Uterus (tissue), 4 donors: ENCODE measurements around the gene LLGL1. TPM values are rescaled to one million over a fixed set of nuclear protein-coding genes. Genes with fewer than 3 reads are reported as not detected.

Experiments used
- DNase-seq, 2 donors: peaks; one replicate each; pipeline ENCODE4 v3.0.0-alpha.2; 2019 to 2020
- H3K27ac ChIP-seq, 2 donors: fragments of 200-600 bp; sonication (generic); 1 replicate in 1 of 2; 2 replicates in 1 of 2; pipeline ENCODE4 v1.5.1; 2016 to 2018
- H3K27me3 ChIP-seq, 2 donors: fragments of 200-600 bp; sonication (generic); one replicate each; pipeline ENCODE4 v1.5.1; 2018 to 2019; ENCODE audit warnings: control low read depth in 1 of 2
- H3K36me3 ChIP-seq, 2 donors: fragments of 200-600 bp; sonication (generic); one replicate each; pipeline ENCODE4 v1.5.1; 2019; ENCODE audit warnings: control low read depth in 1 of 2
- H3K4me1 ChIP-seq, 2 donors: fragments of 200-600 bp; sonication (generic); one replicate each; pipeline ENCODE4 v1.5.1; 2018 to 2019; ENCODE audit warnings: control low read depth in 1 of 2
- H3K4me3 ChIP-seq, 2 donors: fragments of 200-600 bp; sonication (generic); 1 replicate in 1 of 2; 2 replicates in 1 of 2; pipeline ENCODE4 v1.5.1; 2018 to 2019; ENCODE audit warnings: mild to moderate bottlenecking in 1 of 2
- H3K9me3 ChIP-seq, 2 donors: fragments of 200-600 bp; sonication (generic); one replicate each; pipeline ENCODE4 v1.5.1; 2019; ENCODE audit warnings: control low read depth in 1 of 2
- POLR2A ChIP-seq, 2 donors: fragments of 450-650 bp; IDR thresholded peaks; one replicate each; pipeline ENCODE4 v1.6.1; 2016; ENCODE audit warnings: antibody characterized with exemption in 2 of 2, mild to moderate bottlenecking in 1 of 2, moderate library complexity in 1 of 2
- intact Hi-C: fragments of 100-400 bp; cut with DNase I; formaldehyde crosslinking; loops from one replicate; pipeline ENCODE4 v1.15.1; 2023; ENCODE audit warnings: low total_unique reads
- total RNA-seq, 4 donors: library from RNA; depleted of rRNA in 3 of 4; stranded (reverse); fragments of >200 nt in 3 of 4; gene quantifications; one replicate each; pipeline versions ENCODE4 v1.1.0 to v1.2.4, GENCODE V29; 2014 to 2023
- TF ChIP-seq, protein P1 (sequence below), 4 experiments: fragments of 200-600 bp in 2 of 4; fragments of 450-650 bp in 2 of 4; sonication (generic) in 2 of 4; IDR thresholded peaks; one replicate each; pipeline ENCODE4 v1.5.1; 2016 to 2019; ENCODE audit warnings: antibody characterized with exemption in 4 of 4, mild to moderate bottlenecking in 2 of 4, moderate library complexity in 1 of 4
- donor health status: DM: yes; HTN: yes; CAD: no.

LLGL1 gene
- total RNA-seq, 4 donors from 2014 or later = 7.6 to 72.0 (median 23.1) TPM

DNA sequence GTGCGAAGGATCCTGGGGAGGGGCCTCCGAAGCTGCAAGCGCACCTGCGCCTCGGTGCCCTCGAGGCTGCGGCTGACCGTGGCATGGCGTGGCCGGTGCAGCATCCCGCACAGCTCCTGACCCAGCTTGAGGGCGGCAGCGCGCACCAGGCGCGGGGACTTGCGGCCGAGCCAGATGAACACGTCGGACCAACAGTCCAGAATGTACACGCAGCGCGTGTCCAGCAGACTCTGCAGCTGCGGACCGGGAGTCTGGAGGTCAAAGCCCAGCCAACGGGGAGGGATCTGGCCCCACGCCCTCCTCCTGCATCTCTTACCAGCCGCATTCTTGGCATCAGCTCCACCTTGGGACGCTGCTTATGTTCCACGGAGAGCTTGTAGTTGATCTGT, 22.2 kb downstream of the LLGL1 start:
- Histone ChIP-seq H3K4me3 (no peak overlapping the region), H3K36me3 (no peaks in the 10 kb centered on the region)
- intact Hi-C loops = no loop called here

DNA sequence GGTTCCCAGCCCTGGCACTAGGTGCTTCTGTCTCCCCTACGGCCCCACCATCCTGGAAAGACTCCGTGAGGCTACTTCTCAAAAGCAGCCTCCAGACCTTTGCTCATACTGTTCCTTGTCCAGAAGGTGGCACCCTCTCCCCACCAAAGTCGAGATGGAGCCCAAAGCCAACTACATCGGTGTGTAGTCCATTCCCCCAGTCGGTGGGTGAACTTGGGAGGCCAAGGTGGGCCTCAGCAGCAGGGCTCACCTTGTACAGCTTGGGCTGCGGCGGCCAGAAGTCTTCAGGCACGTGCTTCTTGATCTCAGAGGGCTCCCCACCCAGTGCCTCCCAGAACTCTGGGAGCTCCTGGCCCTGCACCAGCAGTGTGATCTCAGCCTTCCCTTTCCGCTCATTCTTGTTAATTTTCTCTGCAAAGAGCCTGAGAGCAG, 22.9 kb downstream of the LLGL1 start:
- no peak overlapping the region for H3K4me3 ChIP-seq
- H3K27me3 ChIP-seq = no peaks in the 10 kb centered on the region
- peak overlapping the region; percentile 0 to 22 for H3K27ac ChIP-seq
- no peaks in the 10 kb centered on the region for H3K36me3 ChIP-seq
- intact Hi-C loops = no loop called here
- no peak for TF ChIP-seq POLR2A (IDR thresholded peaks at IDR 0.05)
- TF ChIP-seq, protein P1, sequence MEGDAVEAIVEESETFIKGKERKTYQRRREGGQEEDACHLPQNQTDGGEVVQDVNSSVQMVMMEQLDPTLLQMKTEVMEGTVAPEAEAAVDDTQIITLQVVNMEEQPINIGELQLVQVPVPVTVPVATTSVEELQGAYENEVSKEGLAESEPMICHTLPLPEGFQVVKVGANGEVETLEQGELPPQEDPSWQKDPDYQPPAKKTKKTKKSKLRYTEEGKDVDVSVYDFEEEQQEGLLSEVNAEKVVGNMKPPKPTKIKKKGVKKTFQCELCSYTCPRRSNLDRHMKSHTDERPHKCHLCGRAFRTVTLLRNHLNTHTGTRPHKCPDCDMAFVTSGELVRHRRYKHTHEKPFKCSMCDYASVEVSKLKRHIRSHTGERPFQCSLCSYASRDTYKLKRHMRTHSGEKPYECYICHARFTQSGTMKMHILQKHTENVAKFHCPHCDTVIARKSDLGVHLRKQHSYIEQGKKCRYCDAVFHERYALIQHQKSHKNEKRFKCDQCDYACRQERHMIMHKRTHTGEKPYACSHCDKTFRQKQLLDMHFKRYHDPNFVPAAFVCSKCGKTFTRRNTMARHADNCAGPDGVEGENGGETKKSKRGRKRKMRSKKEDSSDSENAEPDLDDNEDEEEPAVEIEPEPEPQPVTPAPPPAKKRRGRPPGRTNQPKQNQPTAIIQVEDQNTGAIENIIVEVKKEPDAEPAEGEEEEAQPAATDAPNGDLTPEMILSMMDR (IDR thresholded peaks at IDR 0.05) = peak; percentile 56 to 75 (median 62)
- no peaks in the 10 kb centered on the region for H3K9me3 ChIP-seq
- H3K4me1 ChIP-seq = no peaks in the 10 kb centered on the region
- DNase-seq = peak; percentile 67 to 72

More for the DNA sequence above, 22.2 kb downstream of the LLGL1 start:
- DNase-seq = peak; percentile 47
- H3K4me1 ChIP-seq = no peaks in the 10 kb centered on the region
- TF ChIP-seq POLR2A (IDR thresholded peaks at IDR 0.05) = no peak
- TF ChIP-seq, protein P1 (IDR thresholded peaks at IDR 0.05) = no peak
- H3K9me3 ChIP-seq = no peaks in the 10 kb centered on the region
- no peaks in the 10 kb centered on the region for H3K27me3 ChIP-seq
- peak overlapping the region in 1 of 2 donors; percentile 22 for H3K27ac ChIP-seq

DNA sequence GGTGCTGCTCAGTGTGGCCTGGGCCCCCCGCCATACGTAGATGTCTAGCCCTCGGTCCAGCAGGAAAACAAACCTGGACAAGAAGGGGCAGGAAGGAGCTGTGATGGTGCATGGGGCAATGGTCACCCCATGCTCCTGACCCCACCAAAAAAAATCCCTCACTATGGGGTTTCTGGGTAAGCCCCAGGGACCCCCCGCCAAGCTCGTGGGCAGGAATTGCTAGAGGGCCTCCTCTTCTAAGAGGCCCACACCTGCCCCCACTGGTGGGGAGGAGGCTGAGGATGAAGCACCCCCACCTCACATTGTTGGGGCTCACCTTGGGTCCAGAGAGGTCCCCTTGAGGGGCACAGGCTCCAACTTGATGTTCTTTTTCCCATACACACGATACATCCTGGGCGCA, 23.4 kb downstream of the LLGL1 start:
- Histone ChIP-seq H3K4me3 (no peak overlapping the region), H3K4me1 (no peaks in the 10 kb centered on the region), H3K27me3 (no peaks in the 10 kb centered on the region), H3K36me3 (no peaks in the 10 kb centered on the region), H3K27ac (peak overlapping the region; percentile 0 to 22), H3K9me3 (no peaks in the 10 kb centered on the region)
- TF ChIP-seq POLR2A (IDR thresholded peaks at IDR 0.05) = no peak
- TF ChIP-seq, protein P1 (IDR thresholded peaks at IDR 0.05) = no peak
- no peak for DNase-seq
- intact Hi-C loops = no loop called here

DNA sequence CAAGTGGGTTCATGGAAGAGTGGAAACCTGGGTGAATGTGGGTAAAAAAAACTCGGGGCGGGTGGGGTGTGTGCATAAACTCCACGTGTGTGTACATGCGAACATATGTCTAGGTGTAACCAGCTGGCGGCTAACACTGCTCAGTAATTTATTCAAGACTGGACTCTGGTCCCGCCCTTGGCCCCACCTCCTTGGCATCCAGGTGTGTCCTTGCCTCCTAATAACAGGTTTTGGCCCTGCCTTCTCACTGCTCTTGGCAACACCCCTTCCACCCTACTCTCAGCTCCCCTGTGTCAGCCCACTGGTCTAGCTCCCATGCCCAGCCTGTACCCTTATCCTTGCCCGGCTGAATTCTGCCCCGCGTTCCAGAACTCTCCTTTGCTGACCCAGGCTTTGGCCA, 24.8 kb downstream of the LLGL1 start:
- TF ChIP-seq, protein P1 (IDR thresholded peaks at IDR 0.05) = no peak
- no peak for TF ChIP-seq POLR2A (IDR thresholded peaks at IDR 0.05)
- Histone ChIP-seq H3K27me3 (no peaks in the 10 kb centered on the region), H3K27ac (no peak overlapping the region), H3K4me1 (no peaks in the 10 kb centered on the region), H3K9me3 (no peaks in the 10 kb centered on the region), H3K36me3 (no peaks in the 10 kb centered on the region), H3K4me3 (no peak overlapping the region)
- intact Hi-C loops = no loop called here
- no peak for DNase-seq

DNA sequence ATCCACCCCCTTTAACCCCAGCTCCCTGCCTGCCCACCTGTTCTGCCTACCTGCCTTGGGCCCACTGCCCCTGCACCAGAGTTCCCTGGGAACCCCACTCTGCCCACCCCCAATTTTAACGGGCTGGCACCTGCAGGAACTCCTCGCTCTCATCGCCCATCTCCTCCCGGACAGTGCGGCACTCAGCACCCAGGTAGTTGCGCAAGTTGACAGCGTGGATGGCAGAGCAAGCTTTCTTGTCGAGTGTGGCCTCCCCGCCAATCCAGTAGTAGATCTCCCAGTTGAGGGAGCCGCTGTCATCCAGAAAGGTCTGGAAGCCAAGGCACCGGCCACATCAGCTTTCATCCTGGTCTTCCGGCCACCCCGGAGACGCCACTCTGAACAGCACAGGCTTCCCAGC, 25.3 kb downstream of the LLGL1 start:
- intact Hi-C loops = no loop called here

More for the DNA sequence above, 25.3 kb downstream of the LLGL1 start:
- Histone ChIP-seq H3K36me3 (no peaks in the 10 kb centered on the region), H3K9me3 (no peaks in the 10 kb centered on the region), H3K4me3 (no peak overlapping the region), H3K4me1 (no peaks in the 10 kb centered on the region), H3K27ac (no peak overlapping the region), H3K27me3 (no peaks in the 10 kb centered on the region)
- TF ChIP-seq, protein P1 (IDR thresholded peaks at IDR 0.05) = no peak
- TF ChIP-seq POLR2A (IDR thresholded peaks at IDR 0.05) = no peak
- no peak for DNase-seq
